Activated CD4-positive, alpha-beta T cell treated with anti-CD3 and anti-CD28 coated beads, Interleukin-2, amount 10 ng/mL, durations not matched to agents 7 days and 5 days (primary cell): ENCODE results near the gene TRMU. TPM values are rescaled to one million over a fixed set of nuclear protein-coding genes. Genes with fewer than 3 reads are reported as not detected.

Experiments
- CTCF ChIA-PET: fragments of 350-600 bp; sonication (Branson Sonifier 250); formaldehyde crosslinking; loops from one replicate; lab custom pipeline; 2021; ENCODE audit warnings: antibody characterized with exemption; lab: Charles Lee
- POLR2A ChIA-PET: fragments of 350-600 bp; sonication (Branson Sonifier 250); formaldehyde crosslinking; loops from one replicate; lab custom pipeline; 2021; ENCODE audit warnings: antibody characterized with exemption; lab: Charles Lee
- DNase-seq: peaks from one replicate; pipeline ENCODE4 v3.0.0-alpha.2; 2020
- H3K27ac Mint-ChIP-seq: one replicate; pipeline ENCODE4 v1.8.0; 2021; ENCODE audit warnings: mild to moderate bottlenecking, moderate library complexity, mixed read lengths
- H3K27me3 Mint-ChIP-seq: one replicate; pipeline ENCODE4 v1.8.0; 2021; ENCODE audit warnings: mixed read lengths
- H3K36me3 Mint-ChIP-seq: one replicate; pipeline ENCODE4 v1.8.0; 2021; ENCODE audit warnings: low read depth, mixed read lengths
- H3K4me1 Mint-ChIP-seq: one replicate; pipeline ENCODE4 v1.8.0; 2021; ENCODE audit warnings: mixed read lengths
- H3K4me3 Mint-ChIP-seq: one replicate; pipeline ENCODE4 v1.8.0; 2021; ENCODE audit warnings: mild to moderate bottlenecking, moderate library complexity, mixed read lengths
- H3K9me3 Mint-ChIP-seq: one replicate; pipeline ENCODE4 v1.8.0; 2021; ENCODE audit warnings: mixed read lengths
- total RNA-seq, 2 experiments: library from RNA; stranded (reverse); gene quantifications; one replicate each; pipeline ENCODE4 v1.2.3, GENCODE V29; 2021

The TRMU gene
- total RNA-seq, 2 experiments from 2014 or later: 74.3 to 74.4 TPM

GRCh38 chr22:46371623-46372226 is 36.2 kb downstream of the TRMU start:
- ChIA-PET POLR2A (interaction anchor here (0.7 kb wide), 1 partner anchor 75 kb away, joined by 3 read pairs; the partner anchor contains the start of gene GTSE1), CTCF (no interaction called here)
- no peak overlapping the region for H3K27ac Mint-ChIP-seq

GRCh38 chr22:46372686-46373085 is 37.2 kb downstream of the TRMU start:
- no peak for DNase-seq
- Mint-ChIP-seq H3K27me3 (peaks cover 2% of the 10 kb centered on the region), H3K36me3 (no peaks in the 10 kb centered on the region), H3K4me3 (no peak overlapping the region), H3K27ac (no peak overlapping the region), H3K9me3 (peaks cover 8% of the 10 kb centered on the region), H3K4me1 (peaks cover 29% of the 10 kb centered on the region)
- ChIA-PET CTCF (no interaction called here), POLR2A (no interaction called here)

More at GRCh38 chr22:46371623-46372226, 36.2 kb downstream of the TRMU start:
- no peaks in the 10 kb centered on the region for H3K36me3 Mint-ChIP-seq
- peaks cover 6% of the 10 kb centered on the region for H3K9me3 Mint-ChIP-seq
- peaks cover 30% of the 10 kb centered on the region for H3K4me1 Mint-ChIP-seq
- no peak overlapping the region for H3K4me3 Mint-ChIP-seq
- no peak for DNase-seq
- peaks cover 2% of the 10 kb centered on the region for H3K27me3 Mint-ChIP-seq

- no peaks in the 10 kb centered on the region for H3K36me3 Mint-ChIP-seq
- POLR2A ChIA-PET: no interaction called here
- peaks cover 2% of the 10 kb centered on the region for H3K27me3 Mint-ChIP-seq
- no peak overlapping the region for H3K4me3 Mint-ChIP-seq
- H3K27ac Mint-ChIP-seq: no peak overlapping the region
- peaks cover 8% of the 10 kb centered on the region for H3K9me3 Mint-ChIP-seq
- DNase-seq: no peak
- CTCF ChIA-PET: no interaction called here
- H3K4me1 Mint-ChIP-seq: peaks cover 28% of the 10 kb centered on the region
Measured at GRCh38 chr22:46373159-46373558, 37.6 kb downstream of the TRMU start.

- no peak overlapping the region for H3K4me3 Mint-ChIP-seq
Measured at GRCh38 chr22:46373921-46374662, 38.6 kb downstream of the TRMU start.

GRCh38 chr22:46374663-46375474 is 39.4 kb downstream of the TRMU start:
- no peak for DNase-seq
- POLR2A ChIA-PET: no interaction called here
- Mint-ChIP-seq H3K9me3 (peaks cover 8% of the 10 kb centered on the region), H3K4me3 (no peak overlapping the region), H3K36me3 (no peaks in the 10 kb centered on the region), H3K27me3 (peaks cover 2% of the 10 kb centered on the region), H3K4me1 (peaks cover 28% of the 10 kb centered on the region), H3K27ac (no peak overlapping the region)
- CTCF ChIA-PET: no interaction called here

More at GRCh38 chr22:46373921-46374662, 38.6 kb downstream of the TRMU start:
- POLR2A ChIA-PET: no interaction called here
- Mint-ChIP-seq H3K9me3 (peaks cover 8% of the 10 kb centered on the region), H3K36me3 (no peaks in the 10 kb centered on the region), H3K4me1 (peaks cover 28% of the 10 kb centered on the region), H3K27ac (no peak overlapping the region), H3K27me3 (peaks cover 2% of the 10 kb centered on the region)
- CTCF ChIA-PET: no interaction called here
- no peak for DNase-seq

GRCh38 chr22:46376111-46376510 is 40.6 kb downstream of the TRMU start:
- peaks cover 2% of the 10 kb centered on the region for H3K27me3 Mint-ChIP-seq
- no peak for DNase-seq
- POLR2A ChIA-PET: no interaction called here
- H3K4me3 Mint-ChIP-seq: no peak overlapping the region
- H3K4me1 Mint-ChIP-seq: peaks cover 19% of the 10 kb centered on the region
- peaks cover 8% of the 10 kb centered on the region for H3K9me3 Mint-ChIP-seq
- CTCF ChIA-PET: interaction anchor here (1.2 kb wide), 1 partner anchor 8 kb away, joined by 3 read pairs; no protein-coding TSS in a partner anchor
- H3K27ac Mint-ChIP-seq: no peak overlapping the region
- H3K36me3 Mint-ChIP-seq: no peaks in the 10 kb centered on the region

GRCh38 chr22:46376908-46377524 is 41.5 kb downstream of the TRMU start:
- no peak for DNase-seq
- no peak overlapping the region for H3K27ac Mint-ChIP-seq
- no peaks in the 10 kb centered on the region for H3K27me3 Mint-ChIP-seq
- H3K4me1 Mint-ChIP-seq: peaks cover 13% of the 10 kb centered on the region
- no peaks in the 10 kb centered on the region for H3K36me3 Mint-ChIP-seq
- ChIA-PET POLR2A (no interaction called here), CTCF (interaction anchor here (1.2 kb wide), 1 partner anchor 9 kb away, joined by 3 read pairs; no protein-coding TSS in a partner anchor)
- no peak overlapping the region for H3K4me3 Mint-ChIP-seq
- peaks cover 8% of the 10 kb centered on the region for H3K9me3 Mint-ChIP-seq

- Mint-ChIP-seq H3K4me1 (peaks cover 13% of the 10 kb centered on the region), H3K4me3 (no peak overlapping the region), H3K27ac (no peak overlapping the region), H3K9me3 (peaks cover 8% of the 10 kb centered on the region), H3K27me3 (no peaks in the 10 kb centered on the region), H3K36me3 (no peaks in the 10 kb centered on the region)
- CTCF ChIA-PET: interaction anchor here (1.1 kb wide), 1 partner anchor 180 kb away, joined by 3 read pairs; no protein-coding TSS in a partner anchor
- DNase-seq: no peak
- POLR2A ChIA-PET: no interaction called here
Measured at GRCh38 chr22:46377525-46378425, 42.3 kb downstream of the TRMU start.

- CTCF ChIA-PET: interaction anchor here (1.1 kb wide), 1 partner anchor 179 kb away, joined by 3 read pairs; no protein-coding TSS in a partner anchor
- Mint-ChIP-seq H3K4me3 (no peak overlapping the region), H3K27me3 (no peaks in the 10 kb centered on the region), H3K4me1 (peaks cover 9% of the 10 kb centered on the region), H3K27ac (no peak overlapping the region), H3K36me3 (no peaks in the 10 kb centered on the region), H3K9me3 (peaks cover 8% of the 10 kb centered on the region)
- POLR2A ChIA-PET: no interaction called here
- DNase-seq: no peak
Measured at GRCh38 chr22:46378426-46379065, 43.0 kb downstream of the TRMU start.

GRCh38 chr22:46379066-46379930 is 43.8 kb downstream of the TRMU start:
- H3K27me3 Mint-ChIP-seq: no peaks in the 10 kb centered on the region

GRCh38 chr22:46380069-46380468 is 44.6 kb downstream of the TRMU start:
- no peak for DNase-seq
- H3K9me3 Mint-ChIP-seq: peaks cover 8% of the 10 kb centered on the region
- H3K27me3 Mint-ChIP-seq: no peaks in the 10 kb centered on the region
- no peak overlapping the region for H3K27ac Mint-ChIP-seq
- POLR2A ChIA-PET: no interaction called here
- H3K4me3 Mint-ChIP-seq: no peak overlapping the region
- no peaks in the 10 kb centered on the region for H3K4me1 Mint-ChIP-seq
- CTCF ChIA-PET: no interaction called here
- H3K36me3 Mint-ChIP-seq: no peaks in the 10 kb centered on the region

More at GRCh38 chr22:46379066-46379930, 43.8 kb downstream of the TRMU start:
- POLR2A ChIA-PET: no interaction called here
- CTCF ChIA-PET: interaction anchor here (1.1 kb wide), 1 partner anchor 178 kb away, joined by 3 read pairs; no protein-coding TSS in a partner anchor
- Mint-ChIP-seq H3K9me3 (peaks cover 8% of the 10 kb centered on the region), H3K36me3 (no peaks in the 10 kb centered on the region), H3K4me3 (no peak overlapping the region), H3K4me1 (peaks cover 3% of the 10 kb centered on the region), H3K27ac (no peak overlapping the region)
- no peak for DNase-seq
